CD1c-positive myeloid dendritic cell (primary cell): ENCODE data around the gene HS6ST2.
"Not testable (repeated sequence)": the region's sequence is repeated elsewhere in the genome, so short reads cannot be mapped to it uniquely, and the experiment has no call there.

Source experiments
- DNase-seq: peaks from one replicate; pipeline ENCODE4 v3.0.0-alpha.2; 2016; ENCODE audit errors: extremely low spot score

Gene HS6ST2

DNA sequence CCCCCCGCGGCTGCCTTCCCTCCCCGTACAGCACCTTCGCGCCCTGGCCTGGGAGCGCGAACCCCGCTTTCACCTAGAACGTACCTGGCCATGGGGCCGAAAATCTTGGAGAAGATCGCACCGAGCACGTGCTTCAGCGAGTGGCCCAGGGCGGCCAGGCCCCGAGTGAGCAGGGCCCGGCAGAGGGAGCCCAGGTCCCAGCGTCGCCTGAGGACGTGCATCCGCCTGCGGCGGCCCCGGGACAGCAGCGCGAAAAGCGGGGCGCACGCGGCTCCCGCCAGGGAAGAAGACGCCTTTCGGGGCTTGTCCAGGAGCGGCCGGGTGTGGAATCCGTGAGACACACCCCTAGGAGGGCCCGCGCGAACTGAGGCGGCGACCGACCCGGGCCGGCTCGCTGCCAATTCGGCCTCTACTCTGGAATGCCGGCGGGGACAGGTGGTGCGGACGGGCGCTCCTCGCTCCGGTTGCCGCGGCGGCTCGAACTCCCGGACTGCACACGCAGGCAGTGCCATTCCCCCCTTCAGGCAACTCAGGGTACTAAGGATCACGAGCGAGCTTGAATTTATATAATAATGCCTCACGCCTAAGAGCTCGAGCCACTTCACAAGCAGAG is at the start of gene HS6ST2:
HS6ST2 (minus strand) TSS at position 539 of the 613 bp plus-strand sequence.
- no peak for DNase-seq

- DNase-seq = no peak
Observed at GRCh38 chrX:133007458-133007857, 49.0 kb upstream of the HS6ST2 start.

GRCh38 chrX:133005616-133006015 is 47.2 kb upstream of the HS6ST2 start:
- DNase-seq = no peak

DNA sequence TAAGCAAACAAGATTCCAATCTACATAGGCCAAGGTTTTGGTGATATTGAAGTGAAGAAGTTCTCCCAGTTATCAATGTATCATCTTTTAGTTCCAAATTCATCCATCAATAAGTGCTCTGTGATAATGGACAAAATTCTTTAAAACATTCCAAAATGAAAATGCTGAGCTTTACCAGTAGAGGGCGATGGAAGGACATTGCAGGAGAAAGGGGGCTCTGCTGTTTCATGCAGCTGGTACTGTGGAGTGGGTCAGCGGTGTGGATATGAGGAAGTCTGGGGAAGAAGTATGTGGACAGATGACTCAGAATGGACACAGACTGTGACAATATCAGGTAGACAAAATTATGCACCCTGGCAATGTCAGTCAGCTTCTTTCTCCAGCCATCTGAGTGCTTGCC is 46.6 kb upstream of the HS6ST2 start:
- DNase-seq = no peak

DNA sequence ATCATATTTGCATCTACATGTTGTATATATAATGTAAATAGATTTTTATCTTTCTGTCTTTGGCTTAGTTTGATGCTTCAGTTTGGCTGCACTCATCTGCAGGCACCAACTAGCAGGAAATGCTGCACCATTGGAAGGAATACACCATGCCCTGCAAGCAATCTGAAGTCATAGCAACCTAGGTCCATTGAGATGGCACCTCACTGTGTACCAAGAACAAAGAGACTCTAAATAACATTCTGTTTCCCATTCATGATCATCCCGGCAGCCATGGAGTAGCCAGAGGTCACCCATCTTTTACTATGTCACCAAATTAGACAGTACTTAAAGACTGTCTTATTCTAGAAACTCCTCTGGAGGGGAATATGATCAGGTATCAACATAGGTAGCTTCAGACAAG is 40.8 kb upstream of the HS6ST2 start:
- DNase-seq = no peak

GRCh38 chrX:132990835-132991234 is 32.4 kb upstream of the HS6ST2 start:
- no peak for DNase-seq

DNA sequence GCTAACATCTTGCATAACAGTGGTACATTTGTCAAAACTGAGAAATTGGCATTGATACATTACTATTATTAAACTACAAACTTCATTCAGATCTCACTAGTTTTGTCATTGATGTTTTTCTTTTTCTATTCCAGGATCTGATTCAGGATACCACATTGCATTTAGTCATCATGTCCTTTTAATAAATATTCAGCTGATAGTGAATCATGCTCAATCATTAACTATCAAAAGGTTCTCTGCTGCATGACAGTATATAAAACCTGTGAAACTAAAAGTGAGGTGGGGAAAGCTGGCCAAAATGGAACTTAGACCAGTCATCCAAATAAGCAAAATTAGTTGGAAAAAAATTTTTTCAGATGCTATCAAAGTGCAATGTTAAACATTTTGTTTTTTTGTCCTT is 28.1 kb upstream of the HS6ST2 start:
- no peak for DNase-seq

- no peak for DNase-seq
Observed at GRCh38 chrX:132984058-132984650, 25.7 kb upstream of the HS6ST2 start.

DNA sequence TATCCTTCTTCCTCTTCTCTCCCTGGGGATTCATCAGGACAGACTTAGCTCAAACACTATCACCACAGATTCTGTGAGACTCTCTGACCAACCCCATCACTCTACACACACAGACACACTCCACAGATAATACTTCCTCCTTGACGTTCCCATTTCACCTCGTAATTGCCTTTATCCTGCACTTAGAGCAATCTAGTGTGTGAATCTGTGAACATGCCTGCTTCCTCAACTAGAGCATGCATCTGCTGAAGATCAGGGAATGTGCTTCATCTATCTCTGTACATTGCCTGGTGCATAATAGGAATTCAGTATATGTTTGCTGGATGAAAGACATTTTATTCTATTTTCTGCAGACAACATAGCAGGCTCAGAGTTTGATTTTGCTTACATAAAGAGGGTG is 25.1 kb upstream of the HS6ST2 start:
- no peak for DNase-seq

- not testable (repeated sequence) for DNase-seq
Observed at GRCh38 chrX:132980035-132980434, 21.6 kb upstream of the HS6ST2 start.

GRCh38 chrX:132968296-132968949 is 10.0 kb upstream of the HS6ST2 start:
- no peak for DNase-seq

GRCh38 chrX:132967049-132967448 is 8.6 kb upstream of the HS6ST2 start:
- no peak for DNase-seq

GRCh38 chrX:132965461-132965860 is 7.0 kb upstream of the HS6ST2 start:
- no peak for DNase-seq

- DNase-seq = no peak
Observed at GRCh38 chrX:132961511-132961910, 3.1 kb upstream of the HS6ST2 start.

- DNase-seq = no peak
Observed at GRCh38 chrX:132957211-132958090, 978 bp downstream of the HS6ST2 start.

GRCh38 chrX:132956421-132957210 is 1.8 kb downstream of the HS6ST2 start:
- DNase-seq = no peak

DNA sequence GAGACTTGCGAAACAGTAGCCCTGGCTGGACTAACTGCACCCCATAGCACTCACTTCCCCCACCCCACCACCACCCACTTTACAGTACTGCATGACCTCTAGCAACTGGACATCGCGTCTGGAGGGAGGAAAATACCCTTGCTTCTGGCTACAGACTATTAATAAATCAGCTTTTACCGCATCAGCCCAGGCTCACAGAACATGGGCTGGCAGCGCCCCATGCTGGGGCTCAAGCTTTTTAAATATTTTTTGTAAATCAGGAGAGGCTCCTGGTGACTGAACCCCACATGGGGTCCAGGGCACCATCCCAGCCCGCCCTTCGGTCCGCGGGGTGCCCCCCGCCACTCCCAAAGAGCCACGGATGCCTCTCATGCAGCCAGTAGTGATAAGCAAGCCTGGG is 2.7 kb downstream of the HS6ST2 start:
- DNase-seq = no peak

- DNase-seq = no peak
Observed at GRCh38 chrX:132954323-132954722, 4.1 kb downstream of the HS6ST2 start.

GRCh38 chrX:132953354-132953753 is 5.1 kb downstream of the HS6ST2 start:
- DNase-seq = no peak

- no peak for DNase-seq
Observed at GRCh38 chrX:132948648-132949260, 9.7 kb downstream of the HS6ST2 start.

DNA sequence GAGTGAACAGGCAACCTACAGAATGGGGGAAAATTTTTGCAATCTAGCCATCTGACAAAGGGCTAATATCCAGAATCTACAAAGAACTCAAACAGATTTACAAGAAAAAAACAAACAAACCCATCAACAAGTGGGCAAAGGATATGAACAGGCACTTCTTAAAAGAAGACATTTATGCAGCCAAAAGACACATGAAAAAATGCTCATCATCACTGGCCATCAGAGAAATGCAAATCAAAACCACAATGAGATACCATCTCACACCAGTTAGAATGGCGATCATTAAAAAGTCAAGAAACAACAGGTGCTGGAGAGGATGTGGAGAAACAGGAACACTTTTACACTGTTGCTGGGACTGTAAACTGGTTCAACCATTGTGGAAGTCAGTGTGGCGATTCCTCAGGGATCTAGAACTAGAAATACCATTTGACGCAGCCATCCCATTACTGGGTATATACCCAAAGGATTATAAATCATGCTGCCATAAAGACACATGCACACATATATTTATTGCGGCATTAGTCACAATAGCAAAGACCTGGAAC is 13.3 kb downstream of the HS6ST2 start:
- not testable (repeated sequence) for DNase-seq
